SH-SY5Y (cell line): ENCODE results near the gene AIP.

ENCODE experiments used
- GATA2 ChIP-seq: IDR thresholded peaks from 2 replicates; pipeline ENCODE4 v1.6.1; 2011; ENCODE audit warnings: mild to moderate bottlenecking, low read depth, low read length
- GATA3 ChIP-seq: IDR thresholded peaks from 2 replicates; pipeline ENCODE4 v1.6.1; 2011; ENCODE audit warnings: low read depth, mild to moderate bottlenecking, low read length, moderate library complexity

DNA sequence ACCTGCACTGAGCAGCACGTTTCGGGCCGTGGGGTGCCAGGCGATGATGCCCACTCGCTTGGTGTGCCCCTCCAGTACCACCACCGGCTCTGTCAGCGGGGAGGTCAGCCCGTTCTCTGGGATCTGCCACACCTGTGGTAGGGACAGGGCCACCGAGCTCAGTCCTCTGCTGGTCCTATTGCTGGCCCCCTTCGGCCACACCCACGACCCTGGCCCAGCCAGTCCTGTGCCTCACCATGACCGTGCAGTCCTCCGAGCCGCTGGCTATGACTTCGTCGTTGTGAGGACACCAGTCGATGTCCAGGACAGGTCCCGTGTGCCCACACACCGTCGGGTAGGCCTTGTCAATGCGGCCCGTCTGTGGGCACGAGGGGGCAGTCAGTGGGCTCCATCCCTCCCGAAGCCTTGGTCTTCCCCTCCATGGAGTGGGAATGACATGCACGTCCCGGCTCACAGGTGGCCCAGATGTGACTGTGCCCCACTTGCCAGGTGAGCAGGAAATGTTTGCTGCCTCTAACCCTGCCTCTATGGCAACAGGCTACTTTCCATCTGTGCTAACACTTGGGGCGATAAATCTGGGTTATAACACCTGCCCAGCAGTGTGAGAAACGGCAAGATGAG lies 41.0 kb upstream of the AIP start:
- no peak for TF ChIP-seq GATA2
- TF ChIP-seq GATA3 = no peak
